ENCODE results near the gene HECTD4.
"Not testable (repeated sequence)": the region's sequence is repeated elsewhere in the genome, so short reads cannot be mapped to it uniquely, and the experiment has no call there.

The HECTD4 gene

DNA sequence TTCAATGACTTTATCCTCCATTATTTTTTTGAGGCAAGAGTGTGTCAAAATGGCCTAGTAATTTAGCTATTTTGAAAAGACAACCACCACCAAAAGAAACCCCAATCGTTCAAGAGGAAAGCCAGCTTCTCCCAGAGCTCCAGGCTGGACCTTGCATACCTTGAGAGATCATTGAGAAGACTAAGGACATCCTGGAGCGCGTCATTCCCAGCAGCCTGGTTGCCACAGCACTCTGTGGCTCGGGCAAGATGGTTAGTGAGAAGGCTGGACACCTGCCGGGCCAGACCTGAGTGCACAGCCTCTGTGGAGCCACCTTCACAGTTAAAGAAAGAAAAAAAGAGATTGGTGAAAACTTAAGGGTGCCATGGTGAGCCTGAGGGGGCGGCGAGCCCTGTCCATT is 145.4 kb downstream of the HECTD4 start:
- DNase-seq (ENCODE audit: low read depth, low spot score) = no peak
- H3K4me3 ChIP-seq (ENCODE audit: low read length) = no peak overlapping the region

GRCh38 chr12:112236386-112236785 is 145.8 kb downstream of the HECTD4 start:
- no peak overlapping the region for H3K4me3 ChIP-seq (ENCODE audit: low read length)
- no peak for DNase-seq (ENCODE audit: low read depth, low spot score)

DNA sequence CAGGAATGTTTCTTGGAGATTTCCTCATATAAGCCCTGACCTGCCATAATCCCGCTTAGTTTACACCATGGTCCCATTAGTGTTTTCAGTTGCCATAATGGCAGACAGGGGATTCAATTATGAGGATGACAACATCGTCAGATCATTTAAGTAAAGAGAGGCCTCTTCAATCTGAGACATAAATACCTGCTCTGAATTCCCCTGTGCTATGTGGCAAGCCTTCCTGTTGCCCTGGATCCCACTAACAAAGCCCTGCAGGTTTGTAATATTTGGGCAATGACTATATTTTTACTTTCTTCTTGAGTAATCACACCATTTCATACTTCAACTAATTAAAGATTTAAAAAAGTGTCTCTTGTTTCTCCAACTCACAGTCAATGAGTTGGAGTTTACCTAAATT is 147.9 kb downstream of the HECTD4 start:
- H3K4me3 ChIP-seq (ENCODE audit: low read length) = no peak overlapping the region
- DNase-seq (ENCODE audit: low read depth, low spot score) = no peak

GRCh38 chr12:112233242-112233641 is 149.0 kb downstream of the HECTD4 start:
- H3K4me3 ChIP-seq (ENCODE audit: low read length) = no peak overlapping the region
- no peak for DNase-seq (ENCODE audit: low read depth, low spot score)

DNA sequence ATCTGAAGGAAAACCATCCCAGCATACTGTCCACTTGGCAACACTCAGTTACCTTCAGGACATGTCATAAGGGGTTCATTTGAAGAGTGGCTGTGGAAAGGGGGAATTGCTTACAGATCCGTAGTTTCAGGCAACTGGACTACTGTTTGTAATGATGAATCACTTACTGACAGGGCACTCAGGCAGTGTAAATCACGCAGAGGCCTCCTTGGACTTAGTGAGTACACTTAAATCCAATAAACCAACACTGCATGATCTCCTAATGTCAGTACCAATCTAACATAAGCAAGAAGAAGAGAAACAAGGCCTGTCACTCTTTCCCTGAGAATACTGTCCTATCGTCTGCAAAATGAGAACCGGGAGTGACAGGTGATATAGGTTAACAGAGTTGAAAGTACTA is 152.1 kb downstream of the HECTD4 start:
- no peak for DNase-seq (ENCODE audit: low read depth, low spot score)
- H3K4me3 ChIP-seq (ENCODE audit: low read length) = no peak overlapping the region

GRCh38 chr12:112226768-112227167 is 155.5 kb downstream of the HECTD4 start:
- no peak for DNase-seq (ENCODE audit: low read depth, low spot score)
- no peak overlapping the region for H3K4me3 ChIP-seq (ENCODE audit: low read length)

GRCh38 chr12:112220628-112221027 is 161.6 kb downstream of the HECTD4 start:
- not testable (repeated sequence) for H3K4me3 ChIP-seq (ENCODE audit: low read length); DNase-seq (ENCODE audit: low read depth, low spot score)

DNA sequence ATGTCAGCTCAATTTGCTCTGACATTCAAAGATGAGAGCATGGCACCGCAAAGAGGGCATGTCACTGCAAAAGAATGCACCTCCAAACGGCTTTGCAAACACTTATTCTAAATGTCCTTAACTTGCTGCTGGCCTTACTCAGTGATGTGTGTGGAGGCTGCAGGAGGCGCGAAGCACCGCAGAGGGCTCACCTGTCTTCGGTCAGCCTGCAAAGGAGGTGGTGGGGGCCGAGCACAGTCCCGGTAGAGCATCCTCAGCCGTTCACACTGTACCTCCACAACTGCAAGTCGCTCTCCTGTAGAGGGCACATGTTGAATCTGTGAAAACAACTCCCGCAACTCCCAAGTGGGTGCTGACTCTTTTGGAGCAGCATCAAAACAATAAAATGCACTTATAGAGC is 163.0 kb downstream of the HECTD4 start:
- no peak overlapping the region for H3K4me3 ChIP-seq (ENCODE audit: low read length)
- no peak for DNase-seq (ENCODE audit: low read depth, low spot score)

- H3K4me3 ChIP-seq (ENCODE audit: low read length) = no peak overlapping the region
- DNase-seq (ENCODE audit: low read depth, low spot score) = no peak
Observed at GRCh38 chr12:112218150-112218549, 164.1 kb downstream of the HECTD4 start.

GRCh38 chr12:112217647-112218046 is 164.6 kb downstream of the HECTD4 start:
- no peak for DNase-seq (ENCODE audit: low read depth, low spot score)
- no peak overlapping the region for H3K4me3 ChIP-seq (ENCODE audit: low read length)

GRCh38 chr12:112216223-112216622 is 166.0 kb downstream of the HECTD4 start:
- H3K4me3 ChIP-seq (ENCODE audit: low read length) = no peak overlapping the region
- DNase-seq (ENCODE audit: low read depth, low spot score) = no peak

- DNase-seq (ENCODE audit: low read depth, low spot score) = no peak
- no peak overlapping the region for H3K4me3 ChIP-seq (ENCODE audit: low read length)
Observed at GRCh38 chr12:112214064-112214463, 168.2 kb downstream of the HECTD4 start.

DNA sequence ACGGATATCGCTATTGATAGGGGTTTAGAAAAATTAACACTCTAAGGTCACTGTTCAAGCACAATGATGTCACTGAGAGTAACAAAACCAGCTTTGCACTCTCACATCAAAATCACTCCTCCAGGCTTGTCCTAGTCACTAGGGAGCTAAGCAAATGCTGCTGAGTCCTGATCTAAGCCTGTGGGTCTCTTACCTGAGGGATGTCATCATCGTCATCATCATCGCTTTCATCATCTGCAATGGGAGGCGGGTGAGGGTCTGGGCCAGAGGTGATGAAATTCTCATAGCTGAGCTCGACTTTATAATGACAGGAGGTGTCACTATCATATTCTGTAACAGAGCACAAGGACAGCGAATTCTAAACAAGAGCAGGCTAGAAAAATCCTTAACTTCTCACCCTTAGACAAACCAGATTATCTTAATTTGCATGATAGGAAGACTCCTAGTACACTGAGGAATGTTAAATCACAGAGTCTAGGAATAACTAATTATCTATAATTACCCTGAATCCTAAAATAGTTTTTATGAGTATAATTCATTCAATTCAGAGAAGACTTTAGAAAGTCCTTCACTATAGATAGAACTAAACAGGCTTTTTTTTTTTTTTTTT is 173.8 kb downstream of the HECTD4 start:
- no peak overlapping the region for H3K4me3 ChIP-seq (ENCODE audit: low read length)
- no peak for DNase-seq (ENCODE audit: low read depth, low spot score)

DNA sequence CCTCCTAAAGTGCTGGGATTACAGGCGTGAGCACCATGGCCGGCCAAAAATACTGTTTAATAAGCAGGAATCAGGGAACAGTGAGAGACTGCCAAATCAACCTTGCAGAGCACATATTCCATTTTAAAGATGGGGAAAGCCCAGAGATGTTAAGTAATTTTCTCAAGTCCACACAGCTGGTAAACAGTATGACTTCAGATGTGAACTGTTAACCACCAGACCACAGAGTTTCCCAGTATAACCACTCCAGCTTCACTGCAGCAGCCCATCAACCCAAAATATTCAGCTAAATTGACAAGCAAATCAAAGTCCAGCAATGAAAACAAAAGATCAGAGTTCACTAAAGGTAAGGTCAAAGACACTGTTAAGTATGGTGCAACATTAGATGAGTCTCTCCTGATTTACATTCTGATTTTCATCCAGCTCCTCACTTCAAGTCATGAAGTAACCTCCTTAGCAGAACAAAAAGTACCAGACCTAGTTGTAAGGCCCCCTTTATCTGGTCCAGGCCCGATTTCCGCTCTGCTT is 174.8 kb downstream of the HECTD4 start:
- H3K4me3 ChIP-seq (ENCODE audit: low read length) = no peak overlapping the region
- DNase-seq (ENCODE audit: low read depth, low spot score) = no peak

DNA sequence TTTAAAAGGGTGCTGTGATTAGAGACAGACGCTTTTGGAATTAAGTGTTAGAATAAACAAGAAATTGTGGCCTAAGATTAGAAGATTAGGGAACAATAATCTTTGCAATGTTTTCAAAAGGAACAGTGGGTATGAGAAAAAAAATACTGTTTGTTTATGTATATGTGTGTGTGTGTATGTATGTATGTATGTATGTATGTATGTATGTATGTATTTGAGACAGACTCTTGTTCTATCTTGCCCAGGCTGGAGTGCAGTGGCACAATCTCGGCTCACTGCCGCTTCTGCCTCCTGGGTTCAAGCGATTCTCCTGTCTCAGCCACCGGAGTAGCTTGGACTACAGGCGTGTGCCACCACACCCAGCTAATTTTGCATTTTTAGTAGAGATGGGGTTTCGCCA is 175.3 kb downstream of the HECTD4 start:
- DNase-seq (ENCODE audit: low read depth, low spot score) = no peak
- no peak overlapping the region for H3K4me3 ChIP-seq (ENCODE audit: low read length)

- no peak overlapping the region for H3K4me3 ChIP-seq (ENCODE audit: low read length)
- no peak for DNase-seq (ENCODE audit: low read depth, low spot score)
Observed at GRCh38 chr12:112199136-112199535, 183.1 kb downstream of the HECTD4 start.

DNA sequence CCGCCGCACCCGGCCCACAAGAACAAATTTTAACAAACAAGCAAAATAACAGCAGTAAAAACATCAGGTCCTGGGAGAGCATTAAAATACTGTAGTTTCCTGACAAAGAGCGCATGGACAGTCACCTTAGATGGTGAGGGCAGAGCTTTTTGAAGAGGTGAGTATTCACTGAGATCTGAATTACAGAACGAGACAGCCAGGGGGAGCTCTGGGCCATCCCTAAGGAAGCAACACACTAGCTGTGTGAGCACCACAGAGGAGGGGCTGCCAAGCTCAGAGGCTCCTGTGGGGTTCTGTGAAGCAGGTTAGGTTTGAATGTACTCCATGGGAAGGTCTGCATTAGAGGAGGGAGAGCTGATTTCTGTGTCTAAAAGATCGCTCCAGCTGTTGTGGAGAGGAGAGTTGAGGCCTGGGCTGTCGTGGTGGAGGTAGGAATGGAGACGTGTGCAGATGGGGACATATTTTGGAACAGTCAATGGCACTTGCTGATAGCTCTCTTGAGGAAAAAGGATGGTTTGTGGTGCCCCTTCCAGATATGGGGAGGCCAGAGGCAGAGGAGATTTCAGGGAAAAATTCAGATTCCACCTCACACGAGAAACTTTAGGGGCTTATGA is 184.0 kb downstream of the HECTD4 start:
- DNase-seq (ENCODE audit: low read depth, low spot score) = peak; percentile 47
- no peak overlapping the region for H3K4me3 ChIP-seq (ENCODE audit: low read length)

DNA sequence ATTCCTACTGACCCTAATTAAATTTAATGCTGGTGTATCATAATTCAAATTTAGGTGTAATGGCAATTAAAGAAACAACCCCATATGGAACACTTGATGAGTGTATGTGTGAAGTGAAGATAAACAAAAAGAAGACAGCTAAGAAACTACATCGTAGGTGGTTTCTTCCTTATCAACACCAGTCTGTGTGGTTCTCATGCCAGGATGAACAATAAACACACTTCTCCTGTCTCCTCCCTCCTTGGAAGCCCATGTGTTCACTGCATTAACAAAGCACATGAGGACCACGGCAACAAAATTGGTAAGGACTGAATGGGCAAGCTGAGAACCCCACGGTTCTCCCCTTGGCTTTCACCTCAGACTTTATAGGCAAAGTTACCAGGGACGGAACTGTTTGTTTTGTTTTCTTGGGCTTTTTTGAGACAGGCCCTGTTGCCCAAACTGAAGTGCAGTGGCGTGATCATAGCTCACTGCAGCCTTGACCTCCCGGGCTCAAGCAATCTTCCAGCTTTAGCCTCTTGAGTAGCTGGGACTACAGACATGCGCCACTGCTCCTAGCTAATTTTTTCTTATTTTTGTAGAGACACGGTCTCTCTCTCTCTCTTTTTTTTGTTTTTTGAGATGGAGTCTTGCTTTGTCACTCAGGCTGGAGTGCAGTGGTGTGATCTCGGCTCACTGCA is 185.9 kb downstream of the HECTD4 start:
- H3K4me3 ChIP-seq (ENCODE audit: low read length) = no peak overlapping the region
- DNase-seq (ENCODE audit: low read depth, low spot score) = no peak

GRCh38 chr12:112194601-112195247 is 187.5 kb downstream of the HECTD4 start:
- no peak for DNase-seq (ENCODE audit: low read depth, low spot score)
- H3K4me3 ChIP-seq (ENCODE audit: low read length) = no peak overlapping the region

GRCh38 chr12:112192475-112192874 is 189.8 kb downstream of the HECTD4 start:
- no peak for DNase-seq (ENCODE audit: low read depth, low spot score)
- no peak overlapping the region for H3K4me3 ChIP-seq (ENCODE audit: low read length)
